Activated CD8-positive, alpha-beta T cell treated with anti-CD3 and anti-CD28 coated beads, Interleukin-2, amount 10 ng/mL, durations not matched to agents 7 days and 5 days (primary cell): ENCODE results near the gene SERPINB5. TPM values are rescaled to one million over a fixed set of nuclear protein-coding genes. Genes with fewer than 3 reads are reported as not detected.

ENCODE experiments used
- ATAC-seq: fragments of 150-1000 bp; cut with Tn5 transposase; one replicate; pipeline ENCODE4 v1.10.0; 2021; ENCODE audit warnings: moderate library complexity
- CTCF ChIA-PET: fragments of 350-600 bp; sonication (Branson Sonifier 250); formaldehyde crosslinking; loops from one replicate; lab custom pipeline; 2021; ENCODE audit warnings: antibody characterized with exemption; lab: Charles Lee
- POLR2A ChIA-PET: fragments of 350-600 bp; sonication (Branson Sonifier 250); formaldehyde crosslinking; loops from one replicate; lab custom pipeline; 2021; ENCODE audit warnings: antibody characterized with exemption; lab: Charles Lee
- DNase-seq: peaks from one replicate; pipeline ENCODE4 v3.0.0-alpha.2; 2020
- H3K27ac Mint-ChIP-seq: one replicate; pipeline ENCODE4 v1.8.0; 2021; ENCODE audit warnings: mild to moderate bottlenecking, mixed read lengths
- H3K27me3 Mint-ChIP-seq: one replicate; pipeline ENCODE4 v1.8.0; 2021; ENCODE audit warnings: low read depth, mixed read lengths
- H3K36me3 Mint-ChIP-seq: one replicate; pipeline ENCODE4 v1.8.0; 2021; ENCODE audit warnings: low read depth, mixed read lengths
- H3K4me1 Mint-ChIP-seq: one replicate; pipeline ENCODE4 v1.8.0; 2021; ENCODE audit warnings: low read depth, mixed read lengths
- H3K4me3 Mint-ChIP-seq: one replicate; pipeline ENCODE4 v1.8.0; 2021; ENCODE audit warnings: mild to moderate bottlenecking, mixed read lengths
- H3K9me3 Mint-ChIP-seq: one replicate; pipeline ENCODE4 v1.8.0; 2022; ENCODE audit warnings: mixed read lengths; ENCODE audit not compliant: insufficient read depth
- total RNA-seq, 2 experiments: library from RNA; stranded (reverse); gene quantifications; one replicate each; pipeline ENCODE4 v1.2.3, GENCODE V29; 2021

SERPINB5 gene, protein sequence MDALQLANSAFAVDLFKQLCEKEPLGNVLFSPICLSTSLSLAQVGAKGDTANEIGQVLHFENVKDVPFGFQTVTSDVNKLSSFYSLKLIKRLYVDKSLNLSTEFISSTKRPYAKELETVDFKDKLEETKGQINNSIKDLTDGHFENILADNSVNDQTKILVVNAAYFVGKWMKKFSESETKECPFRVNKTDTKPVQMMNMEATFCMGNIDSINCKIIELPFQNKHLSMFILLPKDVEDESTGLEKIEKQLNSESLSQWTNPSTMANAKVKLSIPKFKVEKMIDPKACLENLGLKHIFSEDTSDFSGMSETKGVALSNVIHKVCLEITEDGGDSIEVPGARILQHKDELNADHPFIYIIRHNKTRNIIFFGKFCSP
- not detected for total RNA-seq

DNA sequence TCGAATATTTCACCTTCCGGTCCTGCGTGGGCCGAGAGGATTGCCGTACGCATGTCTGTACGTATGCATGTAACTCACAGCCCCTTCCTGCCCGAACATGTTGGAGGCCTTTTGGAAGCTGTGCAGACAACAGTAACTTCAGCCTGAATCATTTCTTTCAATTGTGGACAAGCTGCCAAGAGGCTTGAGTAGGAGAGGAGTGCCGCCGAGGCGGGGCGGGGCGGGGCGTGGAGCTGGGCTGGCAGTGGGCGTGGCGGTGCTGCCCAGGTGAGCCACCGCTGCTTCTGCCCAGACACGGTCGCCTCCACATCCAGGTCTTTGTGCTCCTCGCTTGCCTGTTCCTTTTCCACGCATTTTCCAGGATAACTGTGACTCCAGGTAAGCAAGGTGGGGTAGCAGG lies at the start of gene SERPINB5:
SERPINB5 (plus strand) TSS at position 291 of the 400 bp plus-strand sequence. CDS start 7,471 bp downstream, outside the sequence.
- H3K36me3 Mint-ChIP-seq, result no peaks in the 10 kb centered on the region
- DNase-seq, result no peak
- no peak for ATAC-seq
- H3K27me3 Mint-ChIP-seq, result peaks cover 23% of the 10 kb centered on the region
- no peak within 1 kb of the TSS for H3K4me3 Mint-ChIP-seq
- no peak within 1 kb of the TSS for H3K27ac Mint-ChIP-seq
- CTCF ChIA-PET, result interaction anchor here (0.7 kb wide), 1 partner anchor 26 kb away, joined by 3 read pairs; no protein-coding TSS in a partner anchor
- POLR2A ChIA-PET, result no interaction called here
- no peaks in the 10 kb centered on the region for H3K4me1 Mint-ChIP-seq
- H3K9me3 Mint-ChIP-seq, result no peaks in the 10 kb centered on the region

- Mint-ChIP-seq H3K9me3 (no peaks in the 10 kb centered on the region), H3K4me1 (peaks cover 11% of the 10 kb centered on the region), H3K36me3 (no peaks in the 10 kb centered on the region), H3K27me3 (peaks cover 28% of the 10 kb centered on the region), H3K27ac (no peak overlapping the region), H3K4me3 (no peak overlapping the region)
- ChIA-PET CTCF (interaction anchor here (1.1 to 5.5 kb wide), 2 partner anchors 11 to 105 kb away, joined by 4 to 45 read pairs; no protein-coding TSS in a partner anchor), POLR2A (interaction anchor here (0.9 kb wide), 1 partner anchor 62 kb away, joined by 3 read pairs; no protein-coding TSS in a partner anchor)
- ATAC-seq, result no peak
- no peak for DNase-seq
Measured at GRCh38 chr18:63427558-63427957, 49.2 kb upstream of the SERPINB5 start.

DNA sequence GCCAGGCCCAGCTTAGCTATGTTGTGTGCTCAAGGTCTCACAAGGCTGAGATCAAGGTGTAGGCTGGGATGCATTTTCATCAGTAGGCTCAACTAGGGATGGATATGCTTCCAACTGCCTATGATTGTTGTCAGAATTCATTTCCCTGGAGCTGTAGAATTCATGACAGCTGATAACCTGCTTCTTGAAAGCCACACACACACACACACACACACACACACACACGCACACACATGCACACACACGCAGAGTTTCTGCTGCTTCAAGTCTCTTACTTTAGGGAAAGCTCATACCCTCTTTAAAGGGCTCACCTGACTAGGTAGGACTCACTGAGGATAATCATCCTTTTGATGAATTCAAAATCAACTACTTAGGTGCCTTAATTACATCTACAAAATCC lies 46.2 kb upstream of the SERPINB5 start:
- DNase-seq (no peak), ATAC-seq (no peak)
- ChIA-PET CTCF (interaction anchor here (1.2 kb wide), 1 partner anchor 8 kb away, joined by 3 read pairs; no protein-coding TSS in a partner anchor), POLR2A (no interaction called here)
- Mint-ChIP-seq H3K36me3 (no peaks in the 10 kb centered on the region), H3K27ac (no peak overlapping the region), H3K9me3 (no peaks in the 10 kb centered on the region), H3K4me1 (no peaks in the 10 kb centered on the region), H3K27me3 (peaks cover 52% of the 10 kb centered on the region), H3K4me3 (no peak overlapping the region)

DNA sequence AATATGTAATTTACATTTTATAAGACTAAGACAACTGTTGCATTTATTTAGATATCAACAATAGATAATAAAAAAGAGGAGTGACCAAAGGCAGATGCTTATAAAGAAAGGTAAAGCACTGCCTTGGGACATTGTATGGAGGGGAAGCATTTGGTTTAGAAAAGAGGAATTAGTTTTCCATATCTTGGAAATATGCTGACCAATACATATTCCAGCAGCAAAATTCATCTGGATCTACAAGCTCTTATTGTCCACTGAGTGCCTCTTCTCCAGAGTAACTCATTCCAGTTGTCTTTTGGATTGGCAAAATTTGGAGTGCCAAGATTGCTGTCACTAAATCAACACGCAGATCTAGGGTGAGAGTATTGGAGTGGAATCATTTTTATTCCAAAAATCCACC lies 45.6 kb upstream of the SERPINB5 start:
- Mint-ChIP-seq H3K4me3 (no peak overlapping the region), H3K4me1 (no peaks in the 10 kb centered on the region), H3K36me3 (no peaks in the 10 kb centered on the region), H3K27me3 (peaks cover 55% of the 10 kb centered on the region), H3K27ac (no peak overlapping the region), H3K9me3 (no peaks in the 10 kb centered on the region)
- CTCF ChIA-PET, result interaction anchor here (1.2 kb wide), 1 partner anchor 8 kb away, joined by 3 read pairs; no protein-coding TSS in a partner anchor
- POLR2A ChIA-PET, result no interaction called here
- ATAC-seq (no peak), DNase-seq (no peak)

GRCh38 chr18:63433334-63433866 lies 43.4 kb upstream of the SERPINB5 start:
- H3K9me3 Mint-ChIP-seq, result no peaks in the 10 kb centered on the region
- H3K27me3 Mint-ChIP-seq, result peaks cover 55% of the 10 kb centered on the region
- no peak overlapping the region for H3K4me3 Mint-ChIP-seq
- H3K36me3 Mint-ChIP-seq, result no peaks in the 10 kb centered on the region
- DNase-seq, result no peak
- H3K4me1 Mint-ChIP-seq, result no peaks in the 10 kb centered on the region
- no peak overlapping the region for H3K27ac Mint-ChIP-seq
- CTCF ChIA-PET, result interaction anchor here (0.9 to 1.3 kb wide), 2 partner anchors 111 to 417 kb away, joined by 3 read pairs; no protein-coding TSS in a partner anchor
- POLR2A ChIA-PET, result interaction anchor here (2.1 kb wide), 1 partner anchor 11 kb away, joined by 7 read pairs; the partner anchor contains the start of gene VPS4B
- ATAC-seq, result no peak

- H3K4me1 Mint-ChIP-seq, result peaks cover 3% of the 10 kb centered on the region
- no peak overlapping the region for H3K27ac Mint-ChIP-seq
- no peak overlapping the region for H3K4me3 Mint-ChIP-seq
- ATAC-seq, result no peak
- ChIA-PET CTCF (interaction anchor here (0.6 to 5.3 kb wide), 22 partner anchors 8 to 421 kb away, joined by 3 to 55 read pairs (median 11); no protein-coding TSS in a partner anchor), POLR2A (no interaction called here)
- no peak for DNase-seq
- no peaks in the 10 kb centered on the region for H3K9me3 Mint-ChIP-seq
- H3K36me3 Mint-ChIP-seq, result no peaks in the 10 kb centered on the region
- H3K27me3 Mint-ChIP-seq, result peaks cover 29% of the 10 kb centered on the region
Measured at GRCh38 chr18:63438181-63438580, 38.6 kb upstream of the SERPINB5 start.

GRCh38 chr18:63439334-63439733 lies 37.4 kb upstream of the SERPINB5 start:
- Mint-ChIP-seq H3K4me3 (no peak overlapping the region), H3K9me3 (no peaks in the 10 kb centered on the region), H3K36me3 (no peaks in the 10 kb centered on the region), H3K4me1 (peaks cover 3% of the 10 kb centered on the region), H3K27ac (no peak overlapping the region), H3K27me3 (peaks cover 21% of the 10 kb centered on the region)
- DNase-seq (peak; percentile 59), ATAC-seq (peak; percentile 60)
- ChIA-PET POLR2A (interaction anchor here (1.0 to 1.2 kb wide), 2 partner anchors 57 to 73 kb away, joined by 4 read pairs; no protein-coding TSS in a partner anchor), CTCF (interaction anchor here (0.6 to 5.3 kb wide), 39 partner anchors 9 to 833 kb away, joined by 3 to 55 read pairs (median 5); partner anchors contain the start of gene PHLPP1)

GRCh38 chr18:63440219-63440618 lies 36.5 kb upstream of the SERPINB5 start:
- H3K36me3 Mint-ChIP-seq, result no peaks in the 10 kb centered on the region
- POLR2A ChIA-PET, result interaction anchor here (1.0 kb wide), 1 partner anchor 58 kb away, joined by 4 read pairs; no protein-coding TSS in a partner anchor
- CTCF ChIA-PET, result interaction anchor here (1.0 to 5.3 kb wide), 17 partner anchors 8 to 426 kb away, joined by 3 to 55 read pairs (median 7); no protein-coding TSS in a partner anchor
- no peaks in the 10 kb centered on the region for H3K9me3 Mint-ChIP-seq
- ATAC-seq (no peak), DNase-seq (no peak)
- peaks cover 3% of the 10 kb centered on the region for H3K4me1 Mint-ChIP-seq
- H3K27me3 Mint-ChIP-seq, result peaks cover 13% of the 10 kb centered on the region
- no peak overlapping the region for H3K4me3 Mint-ChIP-seq
- H3K27ac Mint-ChIP-seq, result no peak overlapping the region

DNA sequence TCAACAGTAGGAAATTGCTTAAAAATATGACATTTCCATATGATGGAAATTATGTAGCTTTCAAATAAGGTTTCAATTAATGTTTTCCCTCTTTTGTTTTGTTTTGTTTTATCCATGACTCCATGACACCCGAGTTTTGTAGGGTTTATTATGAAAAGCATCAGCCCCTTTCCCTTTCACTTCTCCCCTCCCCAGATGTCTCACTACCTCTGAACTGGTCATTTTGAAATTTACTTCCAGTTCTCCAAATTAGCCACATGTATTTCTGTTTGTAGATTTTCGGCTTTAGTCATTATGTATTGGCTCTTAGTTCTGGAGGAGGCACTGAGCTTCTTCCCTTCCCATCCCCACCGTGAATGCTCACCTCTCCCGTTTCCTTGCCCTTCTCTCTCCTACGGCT lies 35.9 kb upstream of the SERPINB5 start:
- no peak for DNase-seq
- no peak for ATAC-seq
- no peaks in the 10 kb centered on the region for H3K36me3 Mint-ChIP-seq
- CTCF ChIA-PET, result interaction anchor here (3.0 to 5.3 kb wide), 5 partner anchors 15 to 424 kb away, joined by 26 to 45 read pairs (median 31); no protein-coding TSS in a partner anchor
- peaks cover 10% of the 10 kb centered on the region for H3K27me3 Mint-ChIP-seq
- POLR2A ChIA-PET, result no interaction called here
- peaks cover 3% of the 10 kb centered on the region for H3K4me1 Mint-ChIP-seq
- H3K27ac Mint-ChIP-seq, result no peak overlapping the region
- H3K4me3 Mint-ChIP-seq, result no peak overlapping the region
- no peaks in the 10 kb centered on the region for H3K9me3 Mint-ChIP-seq

DNA sequence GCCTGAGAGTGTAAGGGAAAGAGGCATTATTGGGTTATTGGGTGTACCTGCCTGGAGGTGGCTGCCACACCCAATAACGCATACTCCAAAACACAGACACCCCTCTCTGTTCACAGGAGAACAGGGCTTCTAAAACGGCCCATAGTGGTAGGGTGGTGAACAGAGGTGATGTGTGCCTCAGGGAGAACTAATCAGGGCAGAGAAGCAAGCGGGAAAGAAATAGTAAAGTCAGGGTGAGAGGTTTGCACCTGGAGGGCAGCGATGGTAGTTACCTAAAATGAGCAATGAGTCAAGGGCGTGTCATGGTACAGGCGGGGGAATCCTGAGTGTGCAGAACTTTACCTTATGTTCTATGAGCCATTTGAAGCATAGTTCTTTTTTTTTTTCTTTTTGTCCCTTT lies 32.9 kb upstream of the SERPINB5 start:
- Mint-ChIP-seq H3K27ac (no peak overlapping the region), H3K36me3 (no peaks in the 10 kb centered on the region), H3K4me3 (no peak overlapping the region), H3K9me3 (no peaks in the 10 kb centered on the region), H3K4me1 (peaks cover 3% of the 10 kb centered on the region), H3K27me3 (peaks cover 4% of the 10 kb centered on the region)
- DNase-seq (no peak), ATAC-seq (no peak)
- CTCF ChIA-PET, result no interaction called here
- POLR2A ChIA-PET, result interaction anchor here (0.6 kb wide), 2 partner anchors 13 to 21 kb away, joined by 3 read pairs; partner anchors contain the start of gene VPS4B

- CTCF ChIA-PET, result interaction anchor here (1.3 kb wide), 1 partner anchor 10 kb away, joined by 3 read pairs; no protein-coding TSS in a partner anchor
Measured at GRCh38 chr18:63444580-63444979, 32.2 kb upstream of the SERPINB5 start.

More at GRCh38 chr18:63444580-63444979, 32.2 kb upstream of the SERPINB5 start:
- Mint-ChIP-seq H3K36me3 (no peaks in the 10 kb centered on the region), H3K27ac (no peak overlapping the region), H3K9me3 (no peaks in the 10 kb centered on the region), H3K4me1 (no peaks in the 10 kb centered on the region), H3K27me3 (peaks cover 4% of the 10 kb centered on the region), H3K4me3 (no peak overlapping the region)
- POLR2A ChIA-PET, result interaction anchor here (0.6 kb wide), 1 partner anchor 22 kb away, joined by 3 read pairs; the partner anchor contains the start of gene VPS4B
- no peak for DNase-seq
- no peak for ATAC-seq
